Pancreas (tissue), 10 donors: Measurements from ENCODE around the gene TRMT112. TPM values are rescaled to one million over a fixed set of nuclear protein-coding genes. Genes with fewer than 3 reads are reported as not detected.

Source experiments
- ATAC-seq, 4 donors: fragments of 200-7000 bp; cut with Tn5 transposase; one replicate each; pipeline versions ENCODE4 v1.8.0 to v1.9.1; 2020; ENCODE audit warnings: mild to moderate bottlenecking in 4 of 4, moderate library complexity in 4 of 4
- DNase-seq, 6 donors: peaks; one replicate each; pipeline ENCODE4 v3.0.0-alpha.2; 2020
- FAIRE-seq: peaks from 2 replicates; lab custom pipeline; 2012; peaks lifted over from hg19 to GRCh38; lab: Jason Lieb, UNC
- H3K27ac ChIP-seq, 4 donors: fragments of 200-600 bp; sonication (generic); 1 replicate in 3 of 4; 2 replicates in 1 of 4; pipeline versions ENCODE4 v1.5.0 to v1.8.0; 2020
- H3K27me3 ChIP-seq, 4 donors: fragments of 200-600 bp; one replicate each; pipeline ENCODE4 v1.8.0; 2021
- H3K36me3 ChIP-seq, 3 donors: fragments of 200-600 bp; sonication (generic) in 1 of 3; one replicate each; pipeline versions ENCODE4 v1.5.0 to v1.8.0; 2020 to 2021
- H3K4me1 ChIP-seq, 3 donors: fragments of 200-600 bp; one replicate each; pipeline ENCODE4 v1.8.0; 2021
- H3K4me3 ChIP-seq, 4 donors: fragments of 200-600 bp; sonication (generic) in 2 of 4; one replicate each; pipeline versions ENCODE4 v1.5.0 to v1.8.0; 2020 to 2021
- H3K9me3 ChIP-seq, 4 donors: fragments of 200-600 bp; one replicate each; pipeline ENCODE4 v1.8.0; 2021
- WGBS, 2 donors: extraction: QIAGEN DNeasy Blood & Tissue Kit; methylation state at CpG; one replicate each; pipeline ENCODE4 v1.1.7; 2013; 5-methylcytosine and 5-hydroxymethylcytosine counted together
- intact Hi-C, 3 donors: fragments of 100-400 bp; cut with DNase I; formaldehyde crosslinking; loops; one replicate each; pipeline versions ENCODE4 v1.11.1 to v1.14.2; 2022
- polyA plus RNA-seq, 2 donors: library from polyadenylated mRNA; stranded (reverse); fragments of 200-250 nt; gene quantifications; one replicate each; pipeline ENCODE4 v1.2.3, GENCODE V29; 2013
- total RNA-seq, 6 donors: library from RNA; stranded (reverse); fragmentation: NEBNext Ultra II Directional in 4 of 6; extraction: Animal tissue kit (Norgen Biotek cat#: 25700) in 4 of 6; gene quantifications; one replicate each; pipeline versions ENCODE4 v1.2.1 to v1.2.4, GENCODE V29; 2021 to 2023
- TF ChIP-seq, protein P1 (sequence below), 4 donors: fragments of 200-600 bp; sonication (generic) in 3 of 4; IDR thresholded peaks; one replicate each; pipeline versions ENCODE4 v1.5.0 to v1.8.0; 2021; ENCODE audit warnings: antibody characterized with exemption in 4 of 4
- donor health status: healthy with polysubstance abuse.
- donor health status: DM: no; HTN: no; CAD: no; lungs with moderate emphysema.
- donor health status: DM: no; HTN: no; CAD: no.
- donor health status: control.
- donor health status: control.
- donor health status: Bipolar disorder and iron deficiency.
- donor health status: DM: yes; HTN: yes; CAD: no.
- donor health status: DM: no; HTN: no; CAD: no.
- donor health status: DM: no; HTN: no; CAD: no.
- donor health status: DM: yes; HTN: yes; CAD: no.

TRMT112 gene
- total and polyA plus RNA-seq, 8 donors, result 53.3 to 157 (median 73.5) TPM

- no peak for DNase-seq
- no peaks in the 10 kb centered on the region for H3K36me3 ChIP-seq
- peaks cover 0 to 23% (median 13%) of the 10 kb centered on the region in 4 donors for H3K27me3 ChIP-seq
- no peak overlapping the region for H3K27ac ChIP-seq
- WGBS, 2 donors, result 22 to 27% methylated on average over 27 to 34 of the region's 34 CpGs
- FAIRE-seq, result no peak
- no peak overlapping the region for H3K4me3 ChIP-seq
- no peak for ATAC-seq
- TF ChIP-seq, protein P1, sequence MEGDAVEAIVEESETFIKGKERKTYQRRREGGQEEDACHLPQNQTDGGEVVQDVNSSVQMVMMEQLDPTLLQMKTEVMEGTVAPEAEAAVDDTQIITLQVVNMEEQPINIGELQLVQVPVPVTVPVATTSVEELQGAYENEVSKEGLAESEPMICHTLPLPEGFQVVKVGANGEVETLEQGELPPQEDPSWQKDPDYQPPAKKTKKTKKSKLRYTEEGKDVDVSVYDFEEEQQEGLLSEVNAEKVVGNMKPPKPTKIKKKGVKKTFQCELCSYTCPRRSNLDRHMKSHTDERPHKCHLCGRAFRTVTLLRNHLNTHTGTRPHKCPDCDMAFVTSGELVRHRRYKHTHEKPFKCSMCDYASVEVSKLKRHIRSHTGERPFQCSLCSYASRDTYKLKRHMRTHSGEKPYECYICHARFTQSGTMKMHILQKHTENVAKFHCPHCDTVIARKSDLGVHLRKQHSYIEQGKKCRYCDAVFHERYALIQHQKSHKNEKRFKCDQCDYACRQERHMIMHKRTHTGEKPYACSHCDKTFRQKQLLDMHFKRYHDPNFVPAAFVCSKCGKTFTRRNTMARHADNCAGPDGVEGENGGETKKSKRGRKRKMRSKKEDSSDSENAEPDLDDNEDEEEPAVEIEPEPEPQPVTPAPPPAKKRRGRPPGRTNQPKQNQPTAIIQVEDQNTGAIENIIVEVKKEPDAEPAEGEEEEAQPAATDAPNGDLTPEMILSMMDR (IDR thresholded peaks at IDR 0.05), result no peak
- peaks cover 11 to 25% (median 13%) of the 10 kb centered on the region in 3 donors for H3K4me1 ChIP-seq
- intact Hi-C loops, result loop anchor here in 2 of 3 donors (10.0 kb wide), 2 partner anchors 92 to 302 kb away; partner anchors contain the start of gene FERMT3 (in 1 of the 2)
- H3K9me3 ChIP-seq, result no peaks in the 10 kb centered on the region
Observed at GRCh38 chr11:64296830-64297698, 20.3 kb downstream of the TRMT112 start.

DNA sequence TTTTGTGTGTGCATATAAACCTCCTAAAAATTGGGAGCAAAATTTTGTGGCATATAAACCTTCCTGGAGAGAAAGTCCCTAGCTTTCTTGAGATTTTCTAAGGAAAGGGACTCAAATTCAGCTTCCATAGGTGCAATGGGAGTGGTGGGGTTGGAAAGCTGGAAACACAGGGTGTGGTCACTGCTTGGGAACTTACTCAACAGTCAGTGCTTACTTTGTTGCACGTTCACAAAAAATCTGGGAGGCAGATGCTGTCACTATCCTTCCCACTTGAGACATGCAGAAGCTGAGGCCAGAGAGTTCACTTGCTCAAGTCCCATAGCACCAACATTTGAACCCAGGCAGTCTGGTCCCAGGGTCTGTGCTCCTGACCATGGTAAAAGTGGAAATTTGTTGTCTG is 21.1 kb downstream of the TRMT112 start:
- H3K27ac ChIP-seq, result no peak overlapping the region
- no peaks in the 10 kb centered on the region for H3K36me3 ChIP-seq
- no peaks in the 10 kb centered on the region for H3K9me3 ChIP-seq
- no peak for DNase-seq
- TF ChIP-seq, protein P1 (IDR thresholded peaks at IDR 0.05), result no peak
- H3K27me3 ChIP-seq, result peaks cover 0 to 23% (median 13%) of the 10 kb centered on the region in 4 donors
- intact Hi-C loops, result loop anchor here in 2 of 3 donors (10.0 kb wide), 2 partner anchors 91 to 301 kb away; partner anchors contain the start of gene FERMT3 (in 1 of the 2)
- peaks cover 11 to 32% (median 18%) of the 10 kb centered on the region in 3 donors for H3K4me1 ChIP-seq
- no peak for ATAC-seq
- no peak for FAIRE-seq
- 45 to 61% methylated on average over 1 of the region's 1 CpG for WGBS, 2 donors
- no peak overlapping the region for H3K4me3 ChIP-seq

DNA sequence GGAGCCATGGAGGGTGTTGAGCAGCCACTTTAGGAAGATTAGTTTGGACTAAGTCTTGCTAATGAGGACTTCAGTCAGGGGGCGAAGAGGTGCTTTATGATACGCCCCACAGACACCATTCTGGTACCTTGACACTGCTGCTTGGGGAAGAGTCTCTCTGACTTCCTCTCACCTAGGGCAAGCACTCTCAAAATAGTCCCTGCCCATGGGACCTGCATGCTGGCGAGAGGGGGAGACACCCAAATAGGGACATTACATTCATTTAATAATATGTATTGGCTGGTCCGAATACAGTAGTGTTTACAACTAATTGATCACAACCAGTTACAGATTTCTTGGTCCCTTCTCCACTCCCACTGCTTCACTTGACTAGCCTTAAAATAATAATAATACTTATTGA is 21.6 kb downstream of the TRMT112 start:
- Histone ChIP-seq H3K9me3 (no peaks in the 10 kb centered on the region), H3K36me3 (no peaks in the 10 kb centered on the region), H3K27ac (no peak overlapping the region), H3K27me3 (peaks cover 0 to 23% (median 13%) of the 10 kb centered on the region in 4 donors), H3K4me3 (no peak overlapping the region), H3K4me1 (peaks cover 10 to 30% (median 18%) of the 10 kb centered on the region in 3 donors)
- intact Hi-C loops, result loop anchor here in 2 of 3 donors (10.0 kb wide), 2 partner anchors 91 to 301 kb away; partner anchors contain the start of gene FERMT3 (in 1 of the 2)
- FAIRE-seq, result no peak
- no peak for DNase-seq
- TF ChIP-seq, protein P1 (IDR thresholded peaks at IDR 0.05), result no peak
- WGBS, 2 donors, result 90 to 96% methylated on average over 4 of the region's 4 CpGs
- ATAC-seq, result no peak

- H3K9me3 ChIP-seq, result no peaks in the 10 kb centered on the region
- H3K36me3 ChIP-seq, result no peaks in the 10 kb centered on the region
- no peak overlapping the region for H3K27ac ChIP-seq
- intact Hi-C loops, result loop anchor here in 2 of 3 donors (5.0 to 10.0 kb wide), 3 partner anchors 87 to 300 kb away; partner anchors contain the start of gene FERMT3 (in 2 of the 2)
- ATAC-seq (no peak), FAIRE-seq (no peak), DNase-seq (no peak)
- 43 to 54% methylated on average over 3 of the region's 3 CpGs for WGBS, 2 donors
- H3K4me3 ChIP-seq, result no peak overlapping the region
- H3K4me1 ChIP-seq, result peaks cover 0 to 21% (median 12%) of the 10 kb centered on the region in 3 donors
- peaks cover 0 to 23% (median 11%) of the 10 kb centered on the region in 4 donors for H3K27me3 ChIP-seq
- TF ChIP-seq, protein P1 (IDR thresholded peaks at IDR 0.05), result no peak
Observed at GRCh38 chr11:64294774-64295173, 22.6 kb downstream of the TRMT112 start.
